Body of pancreas (tissue), 4 donors: ENCODE results near the gene C19orf85. TPM values are rescaled to one million over a fixed set of nuclear protein-coding genes. Genes with fewer than 3 reads are reported as not detected.
A peak's percentile ranks its signal among the peaks of the same experiment; 100 is the strongest.

Source experiments
- ATAC-seq: fragments of 150-250 bp; one replicate; pipeline ENCODE4 v1.9.1; 2016
- DNase-seq, 4 donors: peaks; one replicate each; pipeline ENCODE4 v3.0.0-alpha.2; 2019
- H3K27ac ChIP-seq, 4 donors: fragments of 200-600 bp; sonication (generic); 1 replicate in 3 of 4; 2 replicates in 1 of 4; pipeline versions ENCODE4 v1.5.1 to v1.6.1; 2016 to 2019; ENCODE audit warnings: mild to moderate bottlenecking in 1 of 4, mixed read lengths in 1 of 4, moderate library complexity in 1 of 4
- H3K27me3 ChIP-seq, 2 donors: fragments of 200-600 bp; sonication (generic); one replicate each; pipeline ENCODE4 v1.6.0; 2016; ENCODE audit warnings: mild to moderate bottlenecking in 1 of 2
- H3K36me3 ChIP-seq, 2 donors: fragments of 200-600 bp; sonication (generic); replicated peaks in 1 of 2; 2 replicates each; pipeline ENCODE4 v1.5.1; 2016; ENCODE audit warnings: low read depth in 2 of 2; ENCODE audit not compliant: insufficient read depth in 1 of 2
- H3K4me1 ChIP-seq: fragments of 200-600 bp; sonication (generic); one replicate; pipeline ENCODE4 v1.6.0; 2016
- H3K4me3 ChIP-seq, 2 donors: fragments of 200-600 bp; sonication (generic); 1 replicate in 1 of 2; 2 replicates in 1 of 2; pipeline ENCODE4 v1.5.1; 2016 to 2019
- H3K9me3 ChIP-seq, 3 donors: fragments of 200-600 bp; sonication (generic); 1 replicate in 2 of 3; 2 replicates in 1 of 3; pipeline ENCODE4 v1.5.1; 2016
- POLR2A ChIP-seq, 3 donors: fragments of 450-650 bp; IDR thresholded peaks; one replicate each; pipeline ENCODE4 v1.6.1; 2016; ENCODE audit warnings: antibody characterized with exemption in 3 of 3, mild to moderate bottlenecking in 2 of 3
- WGBS, 2 donors: methylation state at CpG; one replicate each; pipeline ENCODE4 v1.1.5; 2017; 5-methylcytosine and 5-hydroxymethylcytosine counted together
- intact Hi-C: fragments of 100-400 bp; cut with DNase I; formaldehyde crosslinking; loops from one replicate; pipeline ENCODE4 v1.15.1; 2023
- total RNA-seq, 2 donors: library from RNA; depleted of rRNA; stranded (reverse); fragments of >200 nt; gene quantifications; one replicate each; pipeline ENCODE4 v1.1.0, GENCODE V29; 2016
- TF ChIP-seq, protein P1 (sequence below), 7 experiments: fragments of 450-650 bp in 4 of 7; fragments of 200-600 bp in 3 of 7; sonication (generic) in 3 of 7; IDR thresholded peaks; one replicate each; pipeline ENCODE4 v1.5.1; 2016 to 2019; ENCODE audit warnings: antibody characterized with exemption in 7 of 7

Gene C19orf85
- total RNA-seq, 2 donors from 2014 or later, result not detected

DNA sequence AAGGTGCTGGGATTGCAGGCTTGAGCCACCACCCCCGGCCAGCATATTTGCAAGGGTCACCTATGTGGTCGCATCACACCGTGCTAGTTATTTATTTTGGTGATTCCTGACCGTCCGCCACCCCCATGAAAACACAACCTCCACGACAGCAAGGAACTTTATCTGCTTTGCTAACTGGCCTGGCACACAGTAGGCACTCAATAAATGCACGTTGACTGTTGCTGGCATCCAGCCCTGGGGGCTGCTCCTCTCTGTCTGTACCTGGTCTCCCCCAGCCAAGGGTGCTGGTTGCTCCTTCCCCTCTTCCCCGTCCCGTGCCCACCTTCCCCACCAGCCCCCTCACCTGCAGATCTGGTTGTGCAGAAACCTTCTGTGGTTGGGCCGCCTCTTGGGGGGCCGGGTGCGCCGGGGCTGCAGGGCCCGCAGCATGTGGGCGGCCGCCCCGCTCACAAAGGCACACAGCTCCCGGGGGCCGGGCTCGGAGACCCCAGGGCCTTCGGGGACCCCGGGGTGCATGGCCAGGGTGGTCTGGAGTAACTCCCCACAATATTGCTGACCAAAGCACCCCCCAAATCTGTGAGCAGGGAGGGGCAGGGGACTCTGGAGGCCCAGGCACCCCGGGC is 401 bp downstream of the C19orf85 start:
- Histone ChIP-seq H3K9me3 (no peaks in the 10 kb centered on the region), H3K4me1 (peaks cover 38% of the 10 kb centered on the region), H3K4me3 (no peak overlapping the region), H3K36me3 (no peaks in the 10 kb centered on the region), H3K27me3 (no peaks in the 10 kb centered on the region), H3K27ac (no peak overlapping the region)
- ATAC-seq (no peak), DNase-seq (no peak)
- intact Hi-C loops, result no loop called here
- WGBS, 2 donors, result 65 to 66% methylated on average over 16 to 22 of the region's 23 CpGs
- TF ChIP-seq, protein P1, sequence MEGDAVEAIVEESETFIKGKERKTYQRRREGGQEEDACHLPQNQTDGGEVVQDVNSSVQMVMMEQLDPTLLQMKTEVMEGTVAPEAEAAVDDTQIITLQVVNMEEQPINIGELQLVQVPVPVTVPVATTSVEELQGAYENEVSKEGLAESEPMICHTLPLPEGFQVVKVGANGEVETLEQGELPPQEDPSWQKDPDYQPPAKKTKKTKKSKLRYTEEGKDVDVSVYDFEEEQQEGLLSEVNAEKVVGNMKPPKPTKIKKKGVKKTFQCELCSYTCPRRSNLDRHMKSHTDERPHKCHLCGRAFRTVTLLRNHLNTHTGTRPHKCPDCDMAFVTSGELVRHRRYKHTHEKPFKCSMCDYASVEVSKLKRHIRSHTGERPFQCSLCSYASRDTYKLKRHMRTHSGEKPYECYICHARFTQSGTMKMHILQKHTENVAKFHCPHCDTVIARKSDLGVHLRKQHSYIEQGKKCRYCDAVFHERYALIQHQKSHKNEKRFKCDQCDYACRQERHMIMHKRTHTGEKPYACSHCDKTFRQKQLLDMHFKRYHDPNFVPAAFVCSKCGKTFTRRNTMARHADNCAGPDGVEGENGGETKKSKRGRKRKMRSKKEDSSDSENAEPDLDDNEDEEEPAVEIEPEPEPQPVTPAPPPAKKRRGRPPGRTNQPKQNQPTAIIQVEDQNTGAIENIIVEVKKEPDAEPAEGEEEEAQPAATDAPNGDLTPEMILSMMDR (IDR thresholded peaks at IDR 0.05), result no peak
- no peak for TF ChIP-seq POLR2A (IDR thresholded peaks at IDR 0.05)

DNA sequence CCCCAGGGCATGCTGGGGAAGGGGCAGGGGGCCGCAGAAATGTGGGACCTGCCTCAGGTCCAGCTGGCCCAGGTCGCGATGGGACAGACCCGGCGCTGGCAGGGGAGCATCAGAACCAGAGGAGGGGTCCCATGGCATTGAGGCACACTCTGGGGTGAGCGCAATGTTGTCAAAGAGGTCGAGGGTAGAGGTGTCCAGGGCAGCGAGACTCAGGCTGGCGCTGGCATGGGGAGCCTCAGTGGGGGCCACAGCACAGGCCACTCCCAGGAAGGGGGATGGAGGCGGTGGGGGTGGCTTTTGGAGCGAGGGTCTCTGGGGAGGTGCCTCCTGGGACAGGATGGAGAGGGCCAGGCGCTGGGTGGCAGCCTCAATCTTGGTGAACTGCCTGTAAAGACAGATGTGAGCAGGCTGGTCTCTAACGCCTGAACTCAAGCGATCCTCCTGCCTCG is 944 bp downstream of the C19orf85 start:
- no peaks in the 10 kb centered on the region for H3K36me3 ChIP-seq
- TF ChIP-seq, protein P1 (IDR thresholded peaks at IDR 0.05), result no peak
- no peak for TF ChIP-seq POLR2A (IDR thresholded peaks at IDR 0.05)
- DNase-seq (no peak), ATAC-seq (no peak)
- no peak overlapping the region for H3K27ac ChIP-seq
- H3K4me1 ChIP-seq, result peaks cover 38% of the 10 kb centered on the region
- no peak overlapping the region for H3K4me3 ChIP-seq
- WGBS, 2 donors, result 70 to 74% methylated on average over 11 to 15 of the region's 15 CpGs
- no peaks in the 10 kb centered on the region for H3K9me3 ChIP-seq
- intact Hi-C loops, result no loop called here
- H3K27me3 ChIP-seq, result no peaks in the 10 kb centered on the region

DNA sequence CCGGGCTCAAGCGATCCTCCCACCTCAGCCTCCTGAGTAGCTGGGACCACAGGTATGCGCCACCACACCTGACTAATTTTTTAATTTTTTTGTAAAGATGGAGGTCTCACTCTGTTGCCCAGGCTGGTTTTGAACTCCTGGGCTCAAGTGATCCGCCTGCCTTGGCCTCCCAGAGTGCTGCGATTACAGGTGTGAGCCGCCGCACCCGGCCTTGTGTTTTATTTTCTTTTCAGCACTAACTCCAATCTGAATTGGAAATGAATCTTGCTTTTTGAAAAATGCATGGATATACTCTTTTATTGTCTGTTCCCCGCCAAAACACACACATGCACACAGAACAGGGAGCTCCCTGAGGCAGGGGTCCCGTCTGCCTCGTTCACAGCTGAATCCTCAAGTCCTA is 1.8 kb downstream of the C19orf85 start:
- Histone ChIP-seq H3K27ac (no peak overlapping the region), H3K4me1 (peaks cover 34% of the 10 kb centered on the region), H3K9me3 (no peaks in the 10 kb centered on the region), H3K4me3 (no peak overlapping the region), H3K36me3 (no peaks in the 10 kb centered on the region), H3K27me3 (no peaks in the 10 kb centered on the region)
- intact Hi-C loops, result no loop called here
- no peak for TF ChIP-seq POLR2A (IDR thresholded peaks at IDR 0.05)
- TF ChIP-seq, protein P1 (IDR thresholded peaks at IDR 0.05), result no peak
- ATAC-seq, result no peak
- DNase-seq, result no peak
- 76 to 79% methylated on average over 11 of the region's 11 CpGs for WGBS, 2 donors

DNA sequence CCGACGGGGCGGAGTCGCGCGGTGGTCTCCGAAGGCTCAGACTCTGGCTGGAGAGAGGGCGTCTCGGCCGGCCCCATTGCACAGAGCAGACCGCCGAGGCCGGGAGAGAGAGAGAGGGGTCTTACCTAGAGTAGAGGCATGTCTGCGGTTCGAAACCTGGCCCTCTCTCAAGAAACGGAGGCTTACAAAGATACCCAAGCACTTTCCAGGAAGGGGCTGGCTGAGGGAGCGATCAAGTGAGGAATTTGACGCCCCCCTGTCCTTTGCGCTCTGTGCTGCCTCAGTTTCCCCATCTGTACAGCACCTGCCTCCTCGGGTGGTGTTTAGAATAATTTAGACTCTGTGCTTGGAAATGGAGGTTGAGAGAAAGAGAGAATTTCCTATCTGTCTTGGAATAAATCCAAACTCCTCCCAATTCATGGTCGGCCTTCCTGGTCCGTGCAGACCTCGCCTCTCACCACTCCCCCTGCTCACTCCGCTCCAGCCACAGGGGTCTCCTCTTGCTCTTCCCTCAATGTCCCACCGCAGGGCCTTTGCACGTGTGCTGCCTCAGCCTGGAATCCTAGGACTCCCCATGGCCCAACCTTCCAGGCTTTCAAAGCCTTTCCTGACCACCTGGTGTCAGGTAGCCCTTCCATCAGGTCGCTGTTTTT is 2.5 kb downstream of the C19orf85 start:
- H3K27me3 ChIP-seq, result no peaks in the 10 kb centered on the region
- peak overlapping the region; percentile 44 to 97 (median 84) for H3K27ac ChIP-seq
- DNase-seq (peak in 1 of 4 donors; percentile 39), ATAC-seq (no peak)
- intact Hi-C loops, result no loop called here
- H3K36me3 ChIP-seq, result no peaks in the 10 kb centered on the region
- no peaks in the 10 kb centered on the region for H3K9me3 ChIP-seq
- peaks cover 29% of the 10 kb centered on the region for H3K4me1 ChIP-seq
- H3K4me3 ChIP-seq, result peak overlapping the region in 1 of 2 donors; percentile 14
- peak in 2 of 3 donors; percentile 56 to 60 for TF ChIP-seq POLR2A (IDR thresholded peaks at IDR 0.05)
- TF ChIP-seq, protein P1 (IDR thresholded peaks at IDR 0.05), result no peak
- WGBS, 2 donors, result 11 to 13% methylated on average over 21 to 27 of the region's 27 CpGs
